HEK293 (cell line): ENCODE data around the gene HTRA1.
A peak's percentile ranks its signal among the peaks of the same experiment; 100 is the strongest.

Experiments used
- CTCF ChIA-PET: fragments of 350-600 bp; formaldehyde crosslinking; extraction: SDS; loops from one replicate; lab custom pipeline; 2021; ENCODE audit warnings: antibody characterized with exemption; lab: Yijun Ruan, JAX
- POLR2A ChIA-PET: fragments of 300-600 bp; formaldehyde crosslinking; extraction: SDS; loops from one replicate; lab custom pipeline; 2020; ENCODE audit warnings: antibody characterized with exemption, inconsistent platforms; lab: Yijun Ruan, JAX
- H3K27ac ChIP-seq: fragments of 200-500 bp; sonication (Bioruptor generic); 2 replicates; pipeline ENCODE4 v1.5.1; 2014; ENCODE audit warnings: low read depth, low read length, control low read depth, inconsistent platforms; ENCODE audit errors: extremely low read depth
- H3K36me3 ChIP-seq, 2 experiments: fragments of 200-500 bp in 1 of 2; sonication (Bioruptor generic) in 1 of 2; 1 replicate in 1 of 2; 2 replicates in 1 of 2; pipeline ENCODE4 v1.5.1; 2014 to 2017; ENCODE audit warnings: inconsistent platforms in 2 of 2, low read length in 2 of 2; ENCODE audit not compliant: control insufficient read depth in 2 of 2, insufficient read depth in 1 of 2
- H3K4me1 ChIP-seq: fragments of 200-500 bp; sonication (Bioruptor generic); 2 replicates; pipeline ENCODE4 v1.5.1; 2014; ENCODE audit warnings: mild to moderate bottlenecking, low read length, inconsistent platforms; ENCODE audit not compliant: control insufficient read depth, insufficient read depth
- H3K4me3 ChIP-seq: 2 replicates; pipeline ENCODE4 v1.5.1; 2011; ENCODE audit warnings: low read depth, mild to moderate bottlenecking, control low read depth, low read length, moderate library complexity
- H3K9me3 ChIP-seq: fragments of 200-500 bp; sonication (Bioruptor generic); 2 replicates; pipeline ENCODE4 v1.5.1; 2014; ENCODE audit warnings: low read depth, low read length, inconsistent platforms; ENCODE audit not compliant: control insufficient read depth, insufficient read depth
- EGR2 ChIP-seq: fragments of 450-650 bp; formaldehyde crosslinking; IDR thresholded peaks from 2 replicates; pipeline ENCODE4 v1.5.1; 2016; ENCODE audit warnings: low read depth, missing biosample characterization, missing genetic modification characterization
- KLF10 ChIP-seq: fragments of 450-650 bp; IDR thresholded peaks from 2 replicates; pipeline ENCODE4 v1.5.1; 2018; ENCODE audit warnings: missing biosample characterization, mild to moderate bottlenecking, missing genetic modification characterization
- KLF9 ChIP-seq: fragments of 450-650 bp; formaldehyde crosslinking; IDR thresholded peaks from 2 replicates; pipeline ENCODE4 v1.5.1; 2016; ENCODE audit warnings: missing biosample characterization, missing genetic modification characterization, low read depth
- MZF1 ChIP-seq: fragments of 450-650 bp; formaldehyde crosslinking; IDR thresholded peaks from 2 replicates; pipeline ENCODE4 v1.5.1; 2017; ENCODE audit warnings: missing biosample characterization, missing genetic modification characterization, borderline replicate concordance
- RBAK ChIP-seq: fragments of 450-650 bp; formaldehyde crosslinking; IDR thresholded peaks from 2 replicates; pipeline ENCODE4 v1.5.1; 2016; ENCODE audit warnings: missing biosample characterization, missing genetic modification characterization
- REST ChIP-seq: fragments of 450-650 bp; formaldehyde crosslinking; IDR thresholded peaks from 2 replicates; pipeline ENCODE4 v1.5.1; 2016; ENCODE audit warnings: missing biosample characterization, missing genetic modification characterization
- SCRT2 ChIP-seq: fragments of 450-650 bp; formaldehyde crosslinking; IDR thresholded peaks from 2 replicates; pipeline ENCODE4 v1.5.1; 2016; ENCODE audit warnings: missing biosample characterization, missing genetic modification characterization
- ZFP69B ChIP-seq: fragments of 450-650 bp; formaldehyde crosslinking; IDR thresholded peaks from 2 replicates; pipeline ENCODE4 v1.5.1; 2016; ENCODE audit warnings: missing biosample characterization, missing genetic modification characterization
- ZNF10 ChIP-seq: fragments of 450-650 bp; formaldehyde crosslinking; IDR thresholded peaks from 2 replicates; pipeline ENCODE4 v1.5.1; 2017; ENCODE audit warnings: missing biosample characterization, missing genetic modification characterization
- ZNF18 ChIP-seq: fragments of 450-650 bp; formaldehyde crosslinking; IDR thresholded peaks from 2 replicates; pipeline ENCODE4 v1.5.1; 2016; ENCODE audit warnings: missing biosample characterization, missing genetic modification characterization
- ZNF19 ChIP-seq: fragments of 450-650 bp; formaldehyde crosslinking; IDR thresholded peaks from 2 replicates; pipeline ENCODE4; 2016; ENCODE audit warnings: missing biosample characterization, missing genetic modification characterization, low read depth
- ZNF223 ChIP-seq: fragments of 450-650 bp; formaldehyde crosslinking; IDR thresholded peaks from 2 replicates; pipeline ENCODE4 v1.5.1; 2016; ENCODE audit warnings: missing biosample characterization, missing genetic modification characterization
- ZNF24 ChIP-seq: fragments of 450-650 bp; formaldehyde crosslinking; IDR thresholded peaks from 2 replicates; pipeline ENCODE4 v1.5.1; 2016; ENCODE audit warnings: missing biosample characterization, missing genetic modification characterization
- ZNF280C ChIP-seq: fragments of 450-650 bp; formaldehyde crosslinking; IDR thresholded peaks from 2 replicates; pipeline ENCODE4 v1.5.1; 2016; ENCODE audit warnings: missing biosample characterization, missing genetic modification characterization
- ZNF341 ChIP-seq: fragments of 450-650 bp; formaldehyde crosslinking; IDR thresholded peaks from 2 replicates; pipeline ENCODE4; 2016; ENCODE audit warnings: low read depth, missing biosample characterization, missing genetic modification characterization
- ZNF350 ChIP-seq: fragments of 450-650 bp; formaldehyde crosslinking; IDR thresholded peaks from 2 replicates; pipeline ENCODE4 v1.5.0; 2017; ENCODE audit warnings: missing biosample characterization, mild to moderate bottlenecking, missing genetic modification characterization
- ZNF501 ChIP-seq: fragments of 450-650 bp; formaldehyde crosslinking; IDR thresholded peaks from 2 replicates; pipeline ENCODE4 v1.5.1; 2016; ENCODE audit warnings: missing biosample characterization, missing genetic modification characterization
- ZNF549 ChIP-seq: fragments of 450-650 bp; IDR thresholded peaks from 2 replicates; pipeline ENCODE4 v1.5.1; 2018; ENCODE audit warnings: missing biosample characterization, missing genetic modification characterization, mild to moderate bottlenecking, inconsistent platforms, moderate library complexity
- ZNF600 ChIP-seq: fragments of 450-650 bp; formaldehyde crosslinking; IDR thresholded peaks from 2 replicates; pipeline ENCODE4 v1.5.1; 2016; ENCODE audit warnings: missing biosample characterization, missing genetic modification characterization
- ZNF610 ChIP-seq: fragments of 450-650 bp; formaldehyde crosslinking; IDR thresholded peaks from 2 replicates; pipeline ENCODE4 v1.5.1; 2016; ENCODE audit warnings: missing biosample characterization, missing genetic modification characterization, borderline replicate concordance
- ZNF623 ChIP-seq: fragments of 450-650 bp; formaldehyde crosslinking; IDR thresholded peaks from 2 replicates; pipeline ENCODE4 v1.5.1; 2016; ENCODE audit warnings: missing biosample characterization, missing genetic modification characterization
- ZNF670 ChIP-seq: fragments of 450-650 bp; formaldehyde crosslinking; IDR thresholded peaks from 2 replicates; pipeline ENCODE4 v1.5.1; 2016; ENCODE audit warnings: missing biosample characterization, missing genetic modification characterization, low read depth
- ZSCAN23 ChIP-seq: fragments of 450-650 bp; formaldehyde crosslinking; IDR thresholded peaks from 2 replicates; pipeline ENCODE4 v1.5.1; 2016; ENCODE audit warnings: missing biosample characterization, missing genetic modification characterization
- ZSCAN4 ChIP-seq: fragments of 450-650 bp; formaldehyde crosslinking; IDR thresholded peaks from 2 replicates; pipeline ENCODE4 v1.5.1; 2017; ENCODE audit warnings: missing biosample characterization, missing genetic modification characterization

HTRA1 gene

GRCh38 chr10:122504610-122504950, 43.2 kb downstream of the HTRA1 start (continued):
- peak; percentile 60 for TF ChIP-seq ZSCAN4 (tag by site-specific recombination)
- TF ChIP-seq ZNF24 (tag by site-specific recombination): peak; percentile 59; the same call in 1 of the 2 replicates
- peak; percentile 97 for TF ChIP-seq ZNF600 (tag by site-specific recombination)
- TF ChIP-seq ZFP69B (tag by site-specific recombination): peak; percentile 66; the same call in 1 of the 2 replicates
- no peak for TF ChIP-seq RBAK
- TF ChIP-seq ZNF18 (tag by site-specific recombination): peak; percentile 79; the same call in 1 of the 2 replicates
- peak; percentile 46 for TF ChIP-seq EGR2
- TF ChIP-seq ZNF350 (tag by site-specific recombination): no peak
- peak; percentile 49; the same call in 1 of the 2 replicates for TF ChIP-seq ZNF501 (tag by site-specific recombination)
- no peak for TF ChIP-seq ZNF19 (tag by site-specific recombination)

GRCh38 chr10:122505011-122505410, 43.7 kb downstream of the HTRA1 start:
- no peak overlapping the region for H3K27ac ChIP-seq
- TF ChIP-seq KLF9 (tag by site-specific recombination) (no peak), ZNF341 (peak; percentile 4; the same call in 1 of the 2 replicates), REST (tag by site-specific recombination) (0 out of 2 replicates have a peak, but pooled peaks have one; percentile 16), ZNF549 (no peak), KLF10 (no peak)

GRCh38 chr10:122505885-122506645, 44.7 kb downstream of the HTRA1 start:
- POLR2A ChIA-PET: no interaction called here
- Histone ChIP-seq H3K4me3 (no peak overlapping the region), H3K27ac (no peak overlapping the region), H3K9me3 (no peaks in the 10 kb centered on the region), H3K4me1 (no peaks in the 10 kb centered on the region; the same call in 1 of the 2 replicates)
- CTCF ChIA-PET: interaction anchor here (1.4 kb wide), 1 partner anchor 10 kb away, joined by 5 read pairs; no protein-coding TSS in a partner anchor
- TF ChIP-seq KLF9 (tag by site-specific recombination) (no peak), ZNF610 (tag by site-specific recombination) (no peak), ZNF280C (tag by site-specific recombination) (no peak), ZSCAN23 (no peak), MZF1 (tag by site-specific recombination) (no peak), ZNF623 (no peak), ZNF223 (tag by site-specific recombination) (no peak), ZNF10 (tag by site-specific recombination) (no peak), ZNF670 (tag by site-specific recombination) (no peak), SCRT2 (tag by site-specific recombination) (no peak)
- TF ChIP-seq, all 188 proteins: peak for 0
- no peaks in the 10 kb centered on the region for H3K36me3 ChIP-seq

More at GRCh38 chr10:122505011-122505410, 43.7 kb downstream of the HTRA1 start:
- no peaks in the 10 kb centered on the region; the same call in 1 of the 2 replicates for H3K4me1 ChIP-seq
- CTCF ChIA-PET: interaction anchor here (0.5 to 3.2 kb wide), 5 partner anchors 9 to 1068 kb away, joined by 3 to 13 read pairs (median 3); no protein-coding TSS in a partner anchor
- POLR2A ChIA-PET: interaction anchor here (1.0 to 1.5 kb wide), 3 partner anchors 11 to 131 kb away, joined by 3 to 4 read pairs (median 4); partner anchors contain the start of gene PLEKHA1
- H3K9me3 ChIP-seq: no peaks in the 10 kb centered on the region
- no peaks in the 10 kb centered on the region for H3K36me3 ChIP-seq
- H3K4me3 ChIP-seq: no peak overlapping the region
